Embryonic facial prominence (tissue), 1 donor: Measurements from ENCODE around the gene HOGA1.
"Not testable (repeated sequence)": the region's sequence is repeated elsewhere in the genome, so short reads cannot be mapped to it uniquely, and the experiment has no call there.

Experiments used
- DNase-seq: peaks from one replicate; pipeline ENCODE4 v3.0.0-alpha.2; 2016; ENCODE audit errors: extremely low spot score

The HOGA1 gene

DNA sequence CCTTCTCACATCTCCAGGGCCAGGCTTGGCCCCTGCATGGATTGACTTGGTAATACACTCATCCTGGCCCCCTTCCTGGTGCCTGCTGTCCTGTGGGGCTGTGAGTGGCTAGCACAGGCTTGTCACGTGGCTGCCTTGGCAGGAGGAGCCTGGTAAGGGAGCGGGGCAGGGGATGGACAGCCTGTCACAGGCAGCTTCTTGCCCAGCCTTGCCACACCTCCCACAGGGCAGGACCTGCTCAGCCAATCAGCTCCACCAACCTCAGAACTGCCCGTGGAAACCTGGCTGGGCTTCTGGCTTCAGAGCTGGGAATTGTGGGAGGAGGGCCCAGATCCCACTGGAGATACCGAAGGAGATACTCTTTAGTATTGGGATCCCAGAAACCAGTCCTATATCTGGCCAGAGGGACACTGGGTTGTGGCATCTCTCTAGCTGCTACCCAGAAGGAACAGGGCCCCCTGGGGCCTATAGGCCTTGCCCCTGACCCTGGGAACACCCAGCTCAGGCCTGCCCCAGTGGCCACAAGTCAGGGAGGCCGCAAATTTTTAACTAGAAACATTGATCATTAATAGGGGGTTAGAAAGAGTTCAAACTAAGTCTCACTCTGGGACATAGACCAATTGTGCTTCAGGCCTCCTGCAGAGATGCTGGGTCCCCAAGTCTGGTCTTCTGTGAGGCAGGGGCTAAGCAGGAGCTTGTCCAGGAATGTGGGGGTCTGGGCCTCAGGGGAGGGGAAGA lies at the start of gene HOGA1:
Gene HOGA1, plus strand, starts transcription at position 330 of the 738 bp plus-strand sequence. Its CDS starts 315 bp downstream, at position 645.
- DNase-seq: no peak

DNA sequence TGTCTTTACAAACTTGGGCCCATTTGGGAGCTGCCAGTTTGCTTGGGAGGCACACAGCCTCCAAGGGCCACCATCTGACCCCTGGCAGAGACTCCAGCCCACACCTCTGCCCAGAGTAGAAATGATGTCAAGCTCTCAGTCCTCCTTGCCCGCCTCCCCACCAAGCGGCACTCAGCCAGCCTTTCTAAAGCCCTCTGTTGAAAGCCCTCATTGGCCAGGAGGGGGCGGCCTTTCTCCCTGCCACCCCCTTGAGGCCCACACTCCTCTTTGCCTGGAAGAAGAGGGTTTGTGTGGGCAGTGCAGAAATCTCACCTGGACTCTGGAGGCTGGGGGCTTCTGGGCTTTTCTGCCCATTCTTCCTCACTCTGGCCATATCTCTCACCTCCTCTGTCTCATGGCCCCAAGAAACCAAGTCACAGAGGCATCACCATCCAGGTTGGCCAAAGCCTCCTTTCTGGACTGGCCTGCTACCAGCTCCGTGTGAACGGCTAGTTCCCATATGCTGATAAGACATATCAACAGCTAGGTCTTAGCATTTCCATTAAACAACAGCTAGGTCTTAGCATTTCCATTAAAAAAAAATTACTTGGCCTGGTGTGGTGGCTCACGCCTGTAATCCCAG lies 49.3 kb upstream of the HOGA1 start:
- no peak for DNase-seq

DNA sequence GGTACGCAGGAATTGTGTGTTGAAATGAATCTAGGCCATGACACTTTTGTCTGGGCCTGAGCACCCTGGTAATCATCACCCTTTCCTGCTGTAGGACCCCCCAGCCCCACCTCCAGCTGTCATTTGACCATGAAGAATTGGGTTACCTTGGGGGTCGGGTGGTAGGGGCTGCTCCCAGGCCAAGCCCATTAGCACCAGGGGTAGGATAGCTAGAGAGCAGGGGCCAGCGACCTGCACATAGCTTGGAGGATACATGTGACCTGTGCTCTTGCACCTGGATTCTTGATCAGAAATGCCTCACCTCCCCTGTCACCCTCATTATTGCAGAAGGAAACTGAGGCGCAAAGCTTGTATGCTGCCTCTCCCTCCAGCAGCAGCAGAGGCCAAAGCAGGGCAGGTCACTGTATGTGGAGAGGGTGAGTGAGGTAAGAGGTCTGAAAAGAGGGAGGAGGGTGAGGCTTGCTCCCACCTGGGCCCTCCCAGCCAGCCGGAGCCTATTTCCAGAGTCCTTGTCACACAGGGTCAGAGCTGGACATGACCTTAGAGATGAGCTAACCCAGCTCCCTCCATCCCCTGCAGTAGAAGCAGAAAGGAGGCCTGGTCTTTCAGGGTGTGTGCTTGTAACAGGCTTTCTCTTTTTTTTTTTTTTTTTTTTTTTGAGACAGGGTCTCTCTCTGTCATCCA lies 46.9 kb upstream of the HOGA1 start:
- no peak for DNase-seq

DNA sequence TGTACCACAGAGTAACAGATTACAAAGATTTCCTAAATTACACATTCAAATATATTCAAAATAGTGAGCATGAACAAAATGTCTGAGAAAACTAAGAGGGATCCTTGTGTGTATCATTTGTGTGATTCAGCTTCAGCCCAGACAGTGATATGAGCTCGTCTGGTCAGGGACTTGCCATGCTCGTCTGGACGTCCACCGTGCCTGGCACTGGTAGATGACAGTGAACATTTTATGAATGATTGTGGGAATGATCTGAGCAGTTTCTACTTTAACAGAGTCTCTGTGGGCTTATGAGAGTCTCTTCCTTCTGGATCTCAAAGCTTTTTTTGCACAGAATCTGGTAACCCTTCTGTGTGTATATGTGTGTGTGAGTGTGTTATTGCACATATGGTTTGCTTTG lies 45.8 kb upstream of the HOGA1 start:
- no peak for DNase-seq

DNA sequence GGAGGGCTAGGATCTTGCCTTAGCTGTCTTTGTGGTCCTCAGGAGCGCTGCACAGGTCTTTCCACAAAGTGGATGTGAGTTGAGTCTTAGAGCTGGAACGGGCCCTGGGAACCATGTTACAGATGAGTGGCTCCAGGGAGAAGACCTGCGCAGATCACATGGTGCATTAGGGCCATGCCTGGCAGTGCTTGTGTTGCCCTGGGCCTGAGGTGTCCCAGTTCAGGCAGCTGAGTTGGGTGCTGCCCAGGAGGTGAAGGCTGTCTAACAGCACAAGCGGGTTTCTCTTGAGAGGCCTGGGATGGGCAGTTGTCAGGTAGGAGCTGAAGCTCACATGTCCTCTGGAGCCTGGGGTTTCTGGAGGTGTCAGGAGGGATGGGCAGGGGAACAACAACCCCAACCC lies 45.4 kb upstream of the HOGA1 start:
- no peak for DNase-seq

DNA sequence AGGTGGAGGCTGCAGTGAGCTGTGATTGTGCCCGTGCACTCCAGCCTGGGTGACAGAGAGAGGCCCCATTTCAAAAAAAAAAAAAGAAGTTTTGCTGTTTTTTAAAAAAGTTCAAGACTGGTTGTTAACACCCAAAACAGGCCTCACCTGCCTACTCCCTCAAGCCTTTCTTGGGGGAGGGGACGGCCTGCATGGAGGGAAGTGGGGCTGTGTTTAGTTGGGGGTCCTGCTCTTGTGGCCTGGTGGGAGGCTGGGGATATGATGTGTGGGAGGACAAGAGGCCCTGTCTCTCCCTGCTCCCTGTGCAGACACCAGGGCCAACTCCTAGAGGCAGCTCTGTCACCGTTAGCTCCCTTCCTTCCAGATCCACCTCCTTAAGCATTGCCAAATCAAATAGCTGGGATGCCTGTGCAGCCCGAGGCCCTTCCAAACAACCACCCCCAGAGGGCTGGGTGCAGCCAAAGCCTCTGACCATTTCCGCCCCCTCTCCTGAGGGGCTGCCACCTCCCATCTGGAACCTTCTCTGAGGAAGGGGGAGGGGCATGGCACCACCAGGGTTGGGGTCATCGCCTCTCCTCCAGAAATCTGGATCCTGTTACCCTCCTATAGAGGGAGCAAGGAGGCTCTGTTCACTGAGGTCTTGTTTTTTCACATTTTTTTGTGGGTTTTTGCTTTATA lies 44.5 kb upstream of the HOGA1 start:
- DNase-seq: no peak

DNA sequence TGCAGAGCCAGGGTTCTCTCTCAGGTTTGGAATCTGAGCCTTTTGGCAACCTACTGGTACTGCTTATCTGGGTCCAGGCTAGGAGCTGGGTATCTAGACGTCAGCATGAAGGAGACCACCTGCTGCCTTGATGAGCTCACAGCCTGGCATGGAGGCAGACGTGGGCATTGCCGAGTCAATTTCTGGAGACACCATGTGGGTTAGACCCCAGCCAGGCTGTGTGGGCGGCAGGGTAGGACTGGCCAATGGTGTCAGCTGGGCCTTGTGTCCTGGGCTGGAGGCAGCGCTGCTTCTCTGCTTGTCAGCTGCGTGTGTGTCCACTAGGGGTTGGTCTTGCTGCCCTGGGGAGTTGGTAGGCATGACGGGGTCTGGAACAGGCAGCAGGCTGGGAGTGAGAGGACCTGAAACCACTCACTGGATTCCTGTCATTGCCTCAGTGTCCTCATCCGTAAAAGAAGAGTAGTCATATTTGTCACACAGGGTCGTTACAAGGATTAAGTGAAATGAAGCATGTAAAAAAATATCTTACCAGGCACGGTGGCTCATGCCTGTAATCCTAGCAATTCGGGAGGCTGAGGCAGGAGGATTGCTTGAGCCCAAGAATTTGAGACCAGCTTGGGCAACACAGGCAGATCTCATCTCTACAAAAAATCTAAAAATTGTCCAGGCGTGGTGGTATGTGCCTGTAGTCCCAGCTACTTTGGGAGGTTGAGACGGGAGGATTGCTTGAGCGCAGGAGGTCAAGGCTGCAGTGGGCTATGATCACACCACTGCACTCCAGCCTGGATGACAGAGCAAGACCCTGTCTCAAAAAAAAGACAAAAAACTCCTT lies 43.3 kb upstream of the HOGA1 start:
- DNase-seq: no peak

DNA sequence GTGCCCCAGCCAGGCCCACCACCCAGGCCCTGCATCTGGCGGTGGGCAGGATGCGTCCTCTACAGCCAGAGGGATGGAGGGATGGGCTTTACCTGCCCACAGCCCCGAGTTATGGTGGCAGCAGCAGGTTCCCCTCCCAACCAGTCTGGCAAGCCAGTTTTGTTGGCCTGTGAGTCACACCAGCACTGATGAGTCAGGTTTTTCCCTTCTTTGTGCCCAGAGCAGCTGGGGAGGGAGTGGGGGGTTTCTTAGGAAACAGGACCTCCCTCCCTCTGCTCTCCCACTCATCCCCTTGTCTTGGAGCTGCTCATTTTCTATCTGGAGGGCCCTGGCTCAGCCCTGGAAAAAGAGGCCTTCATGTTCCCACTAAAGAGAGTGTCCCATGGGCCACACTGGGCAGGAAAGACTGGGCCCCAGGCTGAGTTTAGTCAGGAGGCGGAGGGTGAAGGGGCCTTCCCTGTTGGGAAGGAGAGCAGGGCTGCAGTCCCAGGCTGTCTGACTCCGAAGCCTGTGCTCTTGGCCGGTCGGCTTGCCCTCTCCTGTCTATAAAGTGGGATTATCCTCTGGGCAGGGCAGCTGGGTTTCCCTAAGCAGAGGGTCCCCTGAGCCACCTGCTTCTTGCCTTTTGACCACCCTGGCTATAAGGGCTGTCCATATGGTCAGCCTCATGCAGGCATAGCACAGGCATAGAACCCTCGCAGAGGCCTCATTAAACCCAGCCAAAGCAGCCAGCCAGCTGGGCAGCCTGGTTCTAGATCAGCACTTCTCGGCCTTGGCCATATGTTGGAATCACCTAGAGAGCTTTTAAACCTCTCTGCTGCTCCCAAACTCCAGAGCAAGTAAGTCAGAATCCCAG lies 41.8 kb upstream of the HOGA1 start:
- DNase-seq: peak; percentile 28

DNA sequence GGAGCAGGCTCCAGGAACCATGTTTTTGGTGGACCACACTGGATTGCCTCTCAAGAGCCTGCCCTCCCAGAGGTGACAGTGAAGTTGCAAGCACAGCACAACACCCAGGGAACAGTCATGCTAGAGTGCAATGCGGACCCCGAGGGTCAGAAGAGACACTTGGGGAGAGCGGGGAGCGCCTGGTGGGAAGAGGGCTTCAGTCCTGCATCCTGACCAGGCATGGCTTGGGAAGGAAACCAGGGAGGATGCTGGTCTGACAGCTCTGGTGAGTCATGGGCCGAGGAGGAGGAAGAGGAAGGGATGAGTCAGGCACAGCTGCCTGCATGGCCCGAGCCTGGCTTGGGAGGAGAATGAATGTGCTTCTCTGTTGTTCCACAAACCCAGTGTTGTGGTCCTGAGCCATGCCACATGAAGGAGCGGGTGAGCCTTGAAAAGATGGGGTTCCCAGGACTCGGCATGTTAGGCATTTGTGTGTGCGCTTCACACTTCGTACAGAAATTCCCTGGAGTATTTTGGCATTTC lies 41.1 kb upstream of the HOGA1 start:
- DNase-seq: no peak

DNA sequence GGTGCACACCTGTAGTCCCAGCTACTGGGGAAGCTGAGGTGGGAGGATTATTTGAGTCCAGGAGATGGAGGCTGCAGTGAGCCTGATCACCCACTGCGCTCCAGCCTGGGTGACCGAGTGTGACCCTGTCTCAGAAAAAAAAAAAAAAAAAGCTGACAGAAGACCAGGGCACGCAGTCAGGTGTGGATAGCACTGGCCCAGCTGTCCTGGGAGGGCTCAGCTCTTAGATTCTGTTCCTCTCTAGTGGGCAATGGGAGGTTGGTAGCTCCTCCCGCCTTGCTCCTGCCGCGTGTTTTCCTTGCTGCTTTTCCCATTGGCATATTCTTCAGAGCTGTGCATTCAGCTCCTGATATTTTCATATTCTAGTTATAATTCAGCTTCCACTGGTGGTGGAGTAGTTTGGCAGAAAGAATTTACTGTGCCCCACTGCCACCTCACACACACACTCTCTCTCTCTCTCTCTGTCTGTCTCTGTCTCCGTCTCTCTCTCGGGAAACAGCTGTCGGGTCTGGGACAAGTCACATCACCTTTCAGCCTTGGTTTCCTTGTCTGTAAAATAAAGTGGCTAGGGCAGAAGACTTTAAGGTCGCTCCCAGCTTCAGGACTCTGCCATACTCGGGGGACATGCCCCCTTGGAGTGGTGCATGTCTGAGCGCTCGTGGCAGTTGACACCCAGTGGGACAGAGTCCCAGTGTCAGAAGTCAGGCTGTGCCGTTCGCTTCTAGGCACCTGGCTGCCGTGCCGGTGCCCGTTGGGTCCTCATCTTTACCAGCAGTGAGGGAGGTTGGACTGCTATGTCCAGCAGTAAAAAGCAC lies 37.5 kb upstream of the HOGA1 start:
- DNase-seq: no peak

DNA sequence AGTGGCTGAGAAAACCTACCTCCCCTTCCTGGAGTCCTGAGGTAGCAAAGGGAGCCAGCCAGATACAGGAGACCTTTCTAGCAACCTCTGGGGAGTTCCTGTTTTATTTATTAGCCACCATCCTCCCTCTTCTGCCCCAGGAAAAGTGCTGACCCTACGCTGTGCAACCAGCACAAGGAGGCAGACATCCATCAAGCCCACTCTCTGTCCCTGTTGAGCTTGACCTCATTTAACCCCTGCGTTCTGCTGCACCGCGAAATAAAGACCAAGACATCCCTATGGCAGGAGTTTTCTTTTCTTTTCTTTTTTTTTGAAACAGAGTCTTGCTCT lies 37.0 kb upstream of the HOGA1 start:
- DNase-seq: no peak

DNA sequence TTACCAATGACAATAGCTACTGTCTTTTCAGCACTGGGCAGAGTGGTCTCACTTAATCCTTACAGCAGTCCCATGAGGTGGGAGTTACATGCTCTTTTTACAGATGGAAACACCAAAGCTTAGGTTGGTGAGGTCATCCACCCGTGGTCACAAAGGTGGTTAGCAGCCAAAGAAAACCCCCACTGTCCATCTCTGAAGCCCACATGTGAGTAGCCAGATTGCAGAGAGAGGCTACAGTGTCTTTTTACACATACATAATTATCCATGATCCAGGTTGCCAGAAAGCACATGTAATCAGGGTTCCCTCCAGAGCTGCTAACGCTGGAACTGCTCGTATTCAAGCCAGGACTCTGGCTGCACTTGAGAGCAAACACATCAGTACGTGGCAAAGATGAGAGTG lies 36.2 kb upstream of the HOGA1 start:
- DNase-seq: no peak

DNA sequence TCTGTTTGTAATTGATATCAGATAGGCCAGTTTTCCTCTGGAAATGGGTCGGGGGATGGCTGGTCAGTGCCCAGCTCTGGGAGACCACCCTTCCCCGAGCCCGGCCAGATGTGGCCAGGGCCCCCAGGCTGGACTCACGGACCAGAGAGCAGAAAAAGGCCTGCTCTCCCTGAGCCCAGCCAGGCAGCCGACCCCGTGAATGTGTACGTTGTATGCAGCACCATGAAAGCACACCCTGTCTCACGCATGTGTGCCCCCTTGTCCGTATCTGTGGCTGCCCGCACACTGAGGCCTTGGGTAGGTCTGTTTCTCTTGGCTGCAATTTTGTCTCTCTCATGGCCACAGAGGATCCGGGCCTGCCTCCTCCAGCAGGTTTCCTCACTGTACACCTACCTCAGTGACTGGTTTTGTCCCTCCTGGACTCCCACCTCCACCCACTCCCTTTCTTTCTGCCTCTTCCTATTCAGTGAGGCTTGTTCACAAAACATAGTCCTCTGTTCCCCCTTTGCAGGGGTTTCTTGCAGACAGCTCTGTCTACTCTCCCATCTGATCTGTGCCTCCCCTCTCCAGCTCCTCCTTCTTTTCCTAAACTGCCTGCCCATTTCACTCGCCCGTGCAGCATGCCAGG lies 35.2 kb upstream of the HOGA1 start:
- DNase-seq: no peak

DNA sequence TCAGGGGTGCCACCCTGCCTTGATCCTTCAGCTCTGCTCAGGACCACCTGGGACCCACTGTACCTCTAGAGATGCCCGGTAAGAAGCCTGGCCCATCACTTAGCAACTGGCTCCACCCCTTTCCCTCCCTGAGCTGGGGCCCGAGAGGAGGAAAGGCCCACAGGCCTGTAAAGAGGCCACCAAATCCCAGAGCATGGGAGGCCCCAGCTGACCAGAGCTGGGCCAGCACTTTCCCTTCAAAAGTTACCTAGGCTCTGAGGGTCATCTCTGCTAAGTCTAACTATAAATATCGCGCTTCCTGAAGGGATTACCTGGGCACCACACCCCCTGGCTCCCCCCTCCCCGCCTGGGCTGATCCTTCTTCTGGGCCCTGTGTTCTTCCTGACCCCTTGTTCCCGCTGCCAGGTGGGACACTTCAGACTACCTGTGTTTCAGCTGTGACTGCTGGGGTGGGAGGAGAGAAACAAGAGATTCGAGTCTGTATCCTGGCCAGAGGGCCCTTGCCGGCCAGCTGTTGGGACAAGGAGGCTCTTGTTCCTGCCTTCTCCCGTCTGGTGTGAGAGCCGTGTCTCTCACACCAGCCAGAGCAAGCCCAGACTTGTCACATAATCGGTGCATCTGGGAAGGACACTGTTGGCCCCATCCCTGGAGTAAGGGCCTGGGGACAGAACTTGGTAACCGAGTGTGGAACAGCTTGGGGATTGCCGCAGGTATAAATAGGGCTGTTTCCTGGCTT lies 34.4 kb upstream of the HOGA1 start:
- DNase-seq: no peak

DNA sequence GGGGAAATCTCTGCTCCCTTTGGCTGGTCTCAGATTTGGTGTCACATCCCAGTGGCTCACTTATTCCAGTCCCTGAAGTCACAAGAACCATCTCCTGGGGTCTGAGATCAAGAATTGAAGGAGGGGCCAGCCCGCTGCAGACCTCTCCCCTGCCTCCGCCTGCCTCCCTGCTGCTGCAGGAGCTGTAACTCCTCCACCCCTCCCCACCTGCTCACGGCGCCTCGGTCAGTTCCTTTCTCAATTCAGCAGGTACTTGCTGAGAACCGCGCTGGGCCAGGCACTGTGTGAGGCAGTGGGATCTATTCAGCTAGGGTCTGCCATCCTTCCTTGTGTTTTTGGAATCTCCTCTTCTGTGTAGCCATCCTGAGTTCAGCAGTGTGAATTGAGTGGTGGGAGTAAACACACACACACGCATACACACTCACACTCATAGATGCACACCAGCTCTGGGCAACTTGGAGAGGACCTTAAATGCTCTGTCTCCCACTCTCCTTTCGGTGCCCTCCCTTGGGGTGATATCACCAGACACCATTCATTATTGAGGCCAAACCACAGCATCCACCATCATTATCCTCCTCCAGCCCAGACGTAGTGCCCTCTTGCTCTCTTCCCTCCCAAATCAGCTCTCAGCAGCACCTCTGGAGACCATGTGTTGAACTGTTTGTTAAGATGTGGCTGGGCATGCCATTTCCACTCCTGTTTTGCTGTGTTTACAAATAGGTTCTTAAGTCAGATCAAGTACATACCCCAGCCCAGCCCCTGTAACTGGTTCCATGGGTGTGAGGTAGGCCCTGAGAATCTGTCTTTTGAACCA lies 33.6 kb upstream of the HOGA1 start:
- DNase-seq: no peak

DNA sequence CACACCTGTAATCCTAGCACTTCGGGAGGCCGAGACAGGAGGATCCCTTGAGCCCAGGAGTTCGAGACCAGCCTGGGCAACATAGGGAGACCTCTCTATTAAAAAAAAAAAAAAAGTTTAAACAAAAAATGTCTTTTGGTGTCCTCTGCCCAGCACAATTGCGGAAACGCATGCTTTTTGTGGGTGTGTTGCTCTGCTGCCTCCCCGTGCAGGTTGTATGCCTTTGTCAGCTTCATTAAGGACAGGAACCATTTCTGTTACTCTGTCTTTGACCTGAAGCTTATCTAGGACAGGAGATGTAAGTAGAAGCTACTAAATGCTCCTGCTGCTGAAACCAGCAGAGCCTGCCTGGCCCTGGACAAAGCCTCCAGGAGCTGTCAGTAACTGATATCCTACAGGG lies 32.9 kb upstream of the HOGA1 start:
- no peak for DNase-seq

DNA sequence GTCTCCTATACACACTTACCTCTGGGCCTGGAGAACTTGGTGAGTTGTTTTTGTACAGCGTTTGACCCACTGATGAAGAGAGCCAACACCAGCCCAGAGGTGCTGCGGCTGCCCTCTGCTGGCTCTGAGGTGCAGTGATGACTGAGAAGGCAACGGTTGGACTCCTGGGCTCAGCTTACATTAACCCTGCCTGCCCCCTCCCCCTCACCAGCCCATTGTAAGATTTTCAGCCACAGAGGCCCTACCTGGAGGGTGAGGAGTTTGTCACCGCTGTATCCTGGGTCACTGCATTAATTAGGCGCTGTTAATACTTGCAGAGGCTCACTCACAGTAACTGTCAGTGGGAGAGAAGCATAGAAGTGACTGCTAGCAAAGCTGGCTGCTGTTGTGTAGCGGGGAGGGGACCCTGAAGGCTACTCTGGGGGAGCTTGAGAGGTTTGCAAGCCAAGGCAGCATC lies 30.6 kb upstream of the HOGA1 start:
- no peak for DNase-seq

DNA sequence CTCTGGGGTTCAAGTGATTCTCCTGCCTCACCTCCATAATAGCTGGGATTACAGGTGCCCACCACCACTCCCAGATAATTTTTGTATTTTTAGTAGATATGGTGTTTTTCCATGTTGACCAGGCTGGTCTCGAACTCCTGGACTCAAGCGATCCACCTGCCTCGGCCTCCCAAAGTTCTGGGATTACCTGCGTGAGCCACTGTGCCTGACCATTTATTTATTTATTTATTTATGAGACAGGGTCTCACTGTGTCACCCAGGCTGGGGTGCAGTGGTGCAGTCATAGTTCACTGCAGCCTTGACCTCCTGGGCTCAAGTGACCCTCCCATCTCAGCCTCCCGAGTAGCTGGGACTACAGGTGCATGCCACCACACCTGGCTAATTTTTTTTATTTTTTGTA lies 29.9 kb upstream of the HOGA1 start:
- not testable (repeated sequence) for DNase-seq
